Neural progenitor cell (in vitro differentiated cells): ENCODE data around the gene CEACAM3. TPM values are rescaled to one million over a fixed set of nuclear protein-coding genes. Genes with fewer than 3 reads are reported as not detected.

Experiments used
- DNase-seq: peaks from one replicate; pipeline ENCODE4 v3.0.0-alpha.2; 2016; ENCODE audit warnings: low spot score
- H2AFZ ChIP-seq: fragments of 200-600 bp; sonication (generic); replicated peaks from 2 replicates; pipeline ENCODE4 v1.6.1; 2016; ENCODE audit warnings: antibody characterized with exemption
- H3F3A ChIP-seq: fragments of 200-600 bp; sonication (generic); 2 replicates; pipeline ENCODE4 v1.6.1; 2016; ENCODE audit warnings: antibody characterized with exemption, low read depth
- H3K27ac ChIP-seq: fragments of 200-600 bp; sonication (generic); 2 replicates; pipeline ENCODE4 v1.5.1; 2016; ENCODE audit warnings: mild to moderate bottlenecking
- H3K27me3 ChIP-seq: fragments of 200-600 bp; sonication (generic); 2 replicates; pipeline ENCODE4 v1.6.1; 2016; ENCODE audit warnings: mild to moderate bottlenecking, moderate library complexity
- H3K36me3 ChIP-seq: fragments of 200-600 bp; sonication (generic); 2 replicates; pipeline ENCODE4 v1.5.1; 2016
- H3K4me1 ChIP-seq: fragments of 200-600 bp; sonication (generic); 2 replicates; pipeline ENCODE4 v1.6.1; 2016; ENCODE audit warnings: mixed run types
- H3K4me2 ChIP-seq: fragments of 200-600 bp; sonication (generic); 2 replicates; pipeline ENCODE4 v1.6.1; 2016
- H3K4me3 ChIP-seq: fragments of 200-600 bp; sonication (generic); 2 replicates; pipeline ENCODE4 v1.5.1; 2016
- H3K79me2 ChIP-seq: fragments of 200-600 bp; sonication (generic); 2 replicates; pipeline ENCODE4 v1.6.1; 2016; ENCODE audit warnings: low read depth
- H3K9ac ChIP-seq: fragments of 200-600 bp; sonication (generic); 2 replicates; pipeline ENCODE4 v1.6.1; 2016
- H3K9me3 ChIP-seq: fragments of 200-600 bp; sonication (generic); 2 replicates; pipeline ENCODE4 v1.5.1; 2016; ENCODE audit warnings: low read depth
- H4K20me1 ChIP-seq: fragments of 200-600 bp; sonication (generic); 2 replicates; pipeline ENCODE4 v1.6.1; 2016; ENCODE audit warnings: low read depth
- H3K27ac Mint-ChIP-seq: 3 replicates; pipeline ENCODE4 v1.8.0; 2021; ENCODE audit warnings: mixed read lengths
- H3K27me3 Mint-ChIP-seq: 2 replicates; pipeline ENCODE4 v1.8.0; 2022; ENCODE audit warnings: low read depth, mild to moderate bottlenecking, inconsistent platforms, moderate library complexity, mixed read lengths; ENCODE audit not compliant: insufficient read depth
- H3K36me3 Mint-ChIP-seq: 3 replicates; pipeline ENCODE4 v1.8.0; 2021; ENCODE audit warnings: mixed read lengths
- H3K4me1 Mint-ChIP-seq: 3 replicates; pipeline ENCODE4 v1.8.0; 2021; ENCODE audit warnings: mixed read lengths
- H3K4me3 Mint-ChIP-seq: 3 replicates; pipeline ENCODE4 v1.8.0; 2021; ENCODE audit warnings: mild to moderate bottlenecking, moderate library complexity, mixed read lengths
- H3K9me3 Mint-ChIP-seq: 3 replicates; pipeline ENCODE4 v1.8.0; 2020; ENCODE audit warnings: mixed read lengths
- CTCF ChIP-seq: fragments of 200-600 bp; sonication (generic); IDR thresholded peaks from 2 replicates; pipeline ENCODE4 v1.5.1; 2017; ENCODE audit warnings: antibody characterized with exemption, mild to moderate bottlenecking
- EZH2 ChIP-seq: fragments of 200-600 bp; sonication (generic); IDR thresholded peaks from 2 replicates; pipeline ENCODE4 v1.6.1; 2017; ENCODE audit warnings: antibody characterized with exemption, mild to moderate bottlenecking, moderate library complexity
- EZH2phosphoT487 ChIP-seq: fragments of 200-600 bp; sonication (generic); IDR thresholded peaks from 2 replicates; pipeline ENCODE4 v1.6.1; 2017; ENCODE audit warnings: antibody characterized with exemption
- total RNA-seq: library from RNA; depleted of rRNA; stranded (reverse); fragments of >200 nt; gene quantifications from 2 replicates; pipeline ENCODE4 v1.2.3, GENCODE V29; 2015; ENCODE audit warnings: low replicate concordance

The CEACAM3 gene
- total RNA-seq, 1 donor from 2014 or later = not detected

GRCh38 chr19:41808663-41809566, 12.5 kb downstream of the CEACAM3 start:
- no peak for DNase-seq
- H3K4me1 Mint-ChIP-seq = no peaks in the 10 kb centered on the region
- H3K79me2 ChIP-seq = no peaks in the 10 kb centered on the region
- no peaks in the 10 kb centered on the region for H3K27me3 ChIP-seq
- no peaks in the 10 kb centered on the region for H3K36me3 ChIP-seq
- H3K36me3 Mint-ChIP-seq = no peaks in the 10 kb centered on the region
- H3K4me1 ChIP-seq = no peaks in the 10 kb centered on the region
- no peak overlapping the region for H3K4me2 ChIP-seq
- H2AFZ ChIP-seq = no peak overlapping the region
- no peak overlapping the region for H3K4me3 Mint-ChIP-seq
- TF ChIP-seq EZH2phosphoT487 (no peak), EZH2 (no peak), CTCF (no peak)
- H3K27me3 Mint-ChIP-seq = peaks cover 15% of the 10 kb centered on the region
- H4K20me1 ChIP-seq = no peaks in the 10 kb centered on the region
- H3K4me3 ChIP-seq = no peak overlapping the region
- no peaks in the 10 kb centered on the region for H3F3A ChIP-seq
- no peaks in the 10 kb centered on the region for H3K9me3 Mint-ChIP-seq
- H3K9me3 ChIP-seq = no peaks in the 10 kb centered on the region
- no peak overlapping the region for H3K27ac Mint-ChIP-seq
- H3K27ac ChIP-seq = no peak overlapping the region
- H3K9ac ChIP-seq = no peak overlapping the region

GRCh38 chr19:41810301-41810700, 13.9 kb downstream of the CEACAM3 start:
- no peak overlapping the region for H2AFZ ChIP-seq
- no peaks in the 10 kb centered on the region for H3K4me1 ChIP-seq
- Mint-ChIP-seq H3K4me1 (no peaks in the 10 kb centered on the region), H3K9me3 (no peaks in the 10 kb centered on the region), H3K27ac (no peak overlapping the region), H3K4me3 (no peak overlapping the region), H3K27me3 (peaks cover 16% of the 10 kb centered on the region), H3K36me3 (no peaks in the 10 kb centered on the region)
- H3K9me3 ChIP-seq = no peaks in the 10 kb centered on the region
- no peak overlapping the region for H3K27ac ChIP-seq
- no peaks in the 10 kb centered on the region for H3K36me3 ChIP-seq
- H3K4me2 ChIP-seq = no peak overlapping the region
- no peak overlapping the region for H3K9ac ChIP-seq
- H3K4me3 ChIP-seq = no peak overlapping the region
- no peaks in the 10 kb centered on the region for H3F3A ChIP-seq
- no peak for TF ChIP-seq EZH2
- no peak for TF ChIP-seq CTCF
- no peak for TF ChIP-seq EZH2phosphoT487
- no peaks in the 10 kb centered on the region for H3K79me2 ChIP-seq
- H4K20me1 ChIP-seq = no peaks in the 10 kb centered on the region
- no peaks in the 10 kb centered on the region for H3K27me3 ChIP-seq
- DNase-seq = no peak

DNA sequence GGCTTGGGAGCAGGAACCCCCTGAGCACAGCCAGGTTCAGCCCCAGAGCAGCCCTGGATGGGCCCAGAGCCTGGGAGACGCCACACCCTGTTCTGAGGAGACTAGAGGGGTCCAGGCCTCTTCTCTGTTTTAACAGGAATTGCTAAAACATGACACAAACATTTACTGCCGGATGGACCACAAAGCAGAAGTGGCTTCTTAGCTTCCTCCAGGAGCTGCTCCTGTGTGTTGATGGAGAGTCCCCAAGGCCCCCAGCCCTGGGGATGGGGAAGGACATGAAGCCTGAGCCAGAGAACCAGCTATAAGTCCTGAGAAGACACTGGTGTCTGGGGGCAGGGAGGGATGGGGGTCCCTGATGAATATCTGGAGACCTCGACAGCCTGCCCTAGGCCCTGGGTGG, 14.6 kb downstream of the CEACAM3 start:
- H4K20me1 ChIP-seq = no peaks in the 10 kb centered on the region
- H3K4me1 ChIP-seq = no peaks in the 10 kb centered on the region
- H3K27me3 ChIP-seq = no peaks in the 10 kb centered on the region
- H2AFZ ChIP-seq = no peak overlapping the region
- no peaks in the 10 kb centered on the region for H3F3A ChIP-seq
- H3K9ac ChIP-seq = no peak overlapping the region
- no peaks in the 10 kb centered on the region for H3K36me3 ChIP-seq
- H3K79me2 ChIP-seq = no peaks in the 10 kb centered on the region
- Mint-ChIP-seq H3K4me1 (no peaks in the 10 kb centered on the region), H3K27me3 (peaks cover 16% of the 10 kb centered on the region), H3K27ac (no peak overlapping the region), H3K4me3 (no peak overlapping the region), H3K36me3 (no peaks in the 10 kb centered on the region), H3K9me3 (no peaks in the 10 kb centered on the region)
- no peak overlapping the region for H3K4me3 ChIP-seq
- H3K4me2 ChIP-seq = no peak overlapping the region
- no peak overlapping the region for H3K27ac ChIP-seq
- TF ChIP-seq CTCF = no peak
- TF ChIP-seq EZH2 = no peak
- no peak for TF ChIP-seq EZH2phosphoT487
- no peaks in the 10 kb centered on the region for H3K9me3 ChIP-seq
- no peak for DNase-seq
